ENCODE measurements around the gene ZNF446. TPM values are rescaled to one million over a fixed set of nuclear protein-coding genes. Genes with fewer than 3 reads are reported as not detected.

The ZNF446 gene
- total RNA-seq, 4 donors from 2014 or later, result 15.2 to 30.0 (median 25.6) TPM

GRCh38 chr19:58477130-58477529 lies 978 bp downstream of the ZNF446 start:
- no peak for TF ChIP-seq CTCF (IDR thresholded peaks at IDR 0.05)
- TF ChIP-seq POLR2A (IDR thresholded peaks at IDR 0.05), result no peak
- Histone ChIP-seq H3K27ac (peak overlapping the region in 2 of 3 donors; percentile 81 to 85), H3K27me3 (no peaks in the 10 kb centered on the region), H3K4me3 (replicated peaks in 1 of 3) (peak overlapping the region in 1 of 3 donors; percentile 52), H3K36me3 (peaks cover 6 to 14% of the 10 kb centered on the region in 2 donors), H3K4me1 (peaks cover 16 to 21% of the 10 kb centered on the region in 2 donors), H3K9me3 (no peaks in the 10 kb centered on the region)
- 89 to 93% methylated on average over 12 to 14 of the region's 15 CpGs for WGBS, 2 donors
- DNase-seq, result no peak
- intact Hi-C loops (cut with DNase I), result no loop called here

DNA sequence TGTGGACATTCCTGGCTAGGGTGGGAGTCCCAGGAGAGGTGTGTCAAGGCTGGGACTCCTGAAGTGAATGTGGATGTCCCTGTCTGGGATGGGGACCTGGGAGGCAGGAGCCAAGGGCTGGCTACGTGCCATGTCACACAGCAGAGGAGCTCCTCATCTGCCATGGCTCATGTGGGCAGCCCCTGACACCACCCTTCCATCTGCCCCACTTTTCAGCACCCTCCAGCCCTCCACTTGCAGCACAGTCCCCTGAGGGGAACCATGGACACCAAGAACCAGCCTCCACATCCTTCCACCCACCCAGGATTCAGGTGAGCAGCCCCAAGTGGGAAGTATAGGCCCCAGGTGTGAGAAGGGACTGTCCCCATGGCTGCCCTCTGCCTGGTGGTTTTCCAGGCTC lies 1.7 kb downstream of the ZNF446 start:
- no peak overlapping the region for H3K27ac ChIP-seq
- H3K4me1 ChIP-seq, result peaks cover 16 to 21% of the 10 kb centered on the region in 2 donors
- peaks cover 0 to 7% of the 10 kb centered on the region in 2 donors for H3K36me3 ChIP-seq
- no peak for DNase-seq
- no peak overlapping the region for H3K4me3 ChIP-seq (replicated peaks in 1 of 3)
- no peaks in the 10 kb centered on the region for H3K27me3 ChIP-seq
- TF ChIP-seq POLR2A (IDR thresholded peaks at IDR 0.05), result no peak
- no peak for TF ChIP-seq CTCF (IDR thresholded peaks at IDR 0.05)
- no peaks in the 10 kb centered on the region for H3K9me3 ChIP-seq
- intact Hi-C loops (cut with DNase I), result no loop called here
- WGBS, 2 donors, result 100% methylated on average over 1 of the region's 1 CpG

DNA sequence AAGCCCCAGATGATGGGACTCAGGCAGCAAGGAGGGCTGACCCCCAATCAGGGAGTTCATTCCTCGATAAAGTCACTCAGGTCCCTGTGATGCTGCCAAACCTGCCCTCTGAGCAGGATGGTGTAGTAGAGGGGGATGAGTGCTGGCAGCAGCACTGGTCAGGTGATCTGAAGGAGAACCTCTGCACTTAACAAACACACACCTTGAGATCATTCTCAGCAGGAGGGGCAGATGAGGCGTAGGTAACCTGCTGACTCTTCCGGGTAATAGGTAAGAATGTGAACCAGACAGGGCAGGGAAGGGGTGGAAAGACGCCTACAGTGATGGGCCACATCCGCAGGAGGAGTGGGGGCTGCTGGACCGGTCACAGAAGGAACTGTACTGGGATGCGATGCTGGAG lies 3.2 kb downstream of the ZNF446 start:
- no peak overlapping the region for H3K4me3 ChIP-seq (replicated peaks in 1 of 3)
- no peaks in the 10 kb centered on the region for H3K9me3 ChIP-seq
- no peak overlapping the region for H3K27ac ChIP-seq
- peaks cover 0 to 5% of the 10 kb centered on the region in 2 donors for H3K36me3 ChIP-seq
- TF ChIP-seq POLR2A (IDR thresholded peaks at IDR 0.05) (no peak), CTCF (IDR thresholded peaks at IDR 0.05) (no peak)
- no peaks in the 10 kb centered on the region for H3K27me3 ChIP-seq
- intact Hi-C loops (cut with DNase I), result no loop called here
- peaks cover 16 to 21% of the 10 kb centered on the region in 2 donors for H3K4me1 ChIP-seq
- 91 to 95% methylated on average over 7 of the region's 7 CpGs for WGBS, 2 donors
- DNase-seq, result no peak

- TF ChIP-seq POLR2A (IDR thresholded peaks at IDR 0.05) (no peak), CTCF (IDR thresholded peaks at IDR 0.05) (no peak)
- H3K4me1 ChIP-seq, result peaks cover 14 to 17% of the 10 kb centered on the region in 2 donors
- DNase-seq, result no peak
- intact Hi-C loops (cut with DNase I), result no loop called here
- 82 to 94% methylated on average over 3 to 10 of the region's 28 CpGs for WGBS, 2 donors
- no peak overlapping the region for H3K4me3 ChIP-seq (replicated peaks in 1 of 3)
- no peaks in the 10 kb centered on the region for H3K27me3 ChIP-seq
- no peak overlapping the region for H3K27ac ChIP-seq
- no peaks in the 10 kb centered on the region for H3K9me3 ChIP-seq
- H3K36me3 ChIP-seq, result peaks cover 0 to 5% of the 10 kb centered on the region in 2 donors
These were observed 3.8 kb downstream of the ZNF446 start for GRCh38 chr19:58479736-58480480.

GRCh38 chr19:58480481-58480830 lies 4.3 kb downstream of the ZNF446 start:
- peaks cover 0 to 5% of the 10 kb centered on the region in 2 donors for H3K36me3 ChIP-seq
- H3K27me3 ChIP-seq, result no peaks in the 10 kb centered on the region
- no peaks in the 10 kb centered on the region for H3K9me3 ChIP-seq
- WGBS, 2 donors, result 92% methylated on average over 13 of the region's 20 CpGs; no CpG with 5 or more reads in 1 of the 2 donors
- no peak for TF ChIP-seq POLR2A (IDR thresholded peaks at IDR 0.05)
- no peak for TF ChIP-seq CTCF (IDR thresholded peaks at IDR 0.05)
- intact Hi-C loops (cut with DNase I), result no loop called here
- DNase-seq, result no peak
- H3K4me3 ChIP-seq (replicated peaks in 1 of 3), result no peak overlapping the region
- no peak overlapping the region for H3K27ac ChIP-seq
- H3K4me1 ChIP-seq, result peaks cover 8 to 12% of the 10 kb centered on the region in 2 donors

Data from thyroid gland (tissue), 4 donors.